GM19240 (cell line): ENCODE results near the gene LCN2.
"Not testable (repeated sequence)": the region's sequence is repeated elsewhere in the genome, so short reads cannot be mapped to it uniquely, and the experiment has no call there.

ENCODE experiments used
- DNase-seq: peaks from one replicate; pipeline ENCODE4 v3.0.0; 2011; ENCODE audit warnings: low spot score; ENCODE audit not compliant: insufficient read length

LCN2 gene

GRCh38 chr9:128149001-128149701 lies at the start of gene LCN2:
LCN2 (plus strand) TSS chr9:128149453; CDS start chr9:128149526, 73 bp downstream.
- DNase-seq, result no peak

- no peak for DNase-seq
Measured at GRCh38 chr9:128099932-128100491, 49.2 kb upstream of the LCN2 start.

- DNase-seq, result no peak
Measured at GRCh38 chr9:128100581-128100980, 48.7 kb upstream of the LCN2 start.

GRCh38 chr9:128101231-128101661 lies 48.0 kb upstream of the LCN2 start:
- no peak for DNase-seq

- DNase-seq, result no peak
Measured at GRCh38 chr9:128101690-128102089, 47.6 kb upstream of the LCN2 start.

- no peak for DNase-seq
Measured at GRCh38 chr9:128102196-128102595, 47.1 kb upstream of the LCN2 start.

GRCh38 chr9:128102861-128103588 lies 46.2 kb upstream of the LCN2 start:
- DNase-seq, result no peak

- no peak for DNase-seq
Measured at GRCh38 chr9:128103589-128103962, 45.7 kb upstream of the LCN2 start.

- DNase-seq, result no peak
Measured at GRCh38 chr9:128104171-128104618, 45.1 kb upstream of the LCN2 start.

- no peak for DNase-seq
Measured at GRCh38 chr9:128105538-128106175, 43.6 kb upstream of the LCN2 start.

- DNase-seq, result no peak
Measured at GRCh38 chr9:128106181-128106939, 42.9 kb upstream of the LCN2 start.

GRCh38 chr9:128106940-128107467 lies 42.2 kb upstream of the LCN2 start:
- no peak for DNase-seq

- DNase-seq, result no peak
Measured at GRCh38 chr9:128107468-128108268, 41.6 kb upstream of the LCN2 start.

GRCh38 chr9:128108269-128109049 lies 40.8 kb upstream of the LCN2 start:
- DNase-seq, result no peak

GRCh38 chr9:128109050-128109709 lies 40.1 kb upstream of the LCN2 start:
- DNase-seq, result no peak

GRCh38 chr9:128111726-128112125 lies 37.5 kb upstream of the LCN2 start:
- DNase-seq, result not testable (repeated sequence)

- no peak for DNase-seq
Measured at GRCh38 chr9:128113526-128114325, 35.5 kb upstream of the LCN2 start.
